Measurements from ENCODE around the gene NPAS3. TPM values are rescaled to one million over a fixed set of nuclear protein-coding genes. Genes with fewer than 3 reads are reported as not detected.

Gene NPAS3
- total RNA-seq, 1 donor from 2014 or later, result 22.0 TPM

GRCh38 chr14:33790996-33791395 is 852.3 kb downstream of the NPAS3 start:
- DNase-seq (ENCODE audit: low spot score in 2 of 2), result no peak
- no peak for FAIRE-seq

DNA sequence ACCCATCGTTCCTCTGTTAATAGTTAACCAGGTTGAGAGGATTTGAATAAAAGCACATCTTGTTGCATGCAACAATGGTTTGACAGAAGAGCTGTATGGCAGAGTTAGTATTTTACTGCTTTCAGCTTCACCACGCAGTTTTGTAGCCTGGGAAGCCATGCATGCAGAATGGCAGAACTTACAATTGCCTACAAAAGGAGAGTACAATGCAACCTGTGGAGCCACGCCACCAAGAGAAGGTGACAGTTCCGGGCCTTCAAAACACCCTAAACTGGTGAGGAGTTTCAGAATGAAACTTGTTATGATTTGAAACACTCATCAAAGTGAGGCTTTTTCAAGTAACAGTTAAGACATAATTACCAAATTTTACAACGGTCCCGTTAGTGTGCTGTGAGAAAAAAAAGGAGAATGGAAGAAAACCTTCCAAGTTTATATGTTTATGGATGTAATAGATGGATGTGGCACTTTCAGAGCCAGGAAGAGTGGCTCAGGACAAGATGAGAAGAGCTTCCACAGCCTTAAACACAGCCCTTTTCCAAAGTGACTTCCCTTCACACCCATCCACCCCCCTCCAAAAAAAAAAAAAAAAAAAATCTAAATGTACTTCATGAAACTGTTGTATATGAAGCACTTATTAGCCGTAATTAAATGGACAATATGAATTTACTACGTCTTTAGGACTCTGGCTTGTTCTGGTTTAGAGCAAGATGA is 853.5 kb downstream of the NPAS3 start:
- FAIRE-seq (no peak), DNase-seq (ENCODE audit: low spot score in 2 of 2) (no peak)

DNA sequence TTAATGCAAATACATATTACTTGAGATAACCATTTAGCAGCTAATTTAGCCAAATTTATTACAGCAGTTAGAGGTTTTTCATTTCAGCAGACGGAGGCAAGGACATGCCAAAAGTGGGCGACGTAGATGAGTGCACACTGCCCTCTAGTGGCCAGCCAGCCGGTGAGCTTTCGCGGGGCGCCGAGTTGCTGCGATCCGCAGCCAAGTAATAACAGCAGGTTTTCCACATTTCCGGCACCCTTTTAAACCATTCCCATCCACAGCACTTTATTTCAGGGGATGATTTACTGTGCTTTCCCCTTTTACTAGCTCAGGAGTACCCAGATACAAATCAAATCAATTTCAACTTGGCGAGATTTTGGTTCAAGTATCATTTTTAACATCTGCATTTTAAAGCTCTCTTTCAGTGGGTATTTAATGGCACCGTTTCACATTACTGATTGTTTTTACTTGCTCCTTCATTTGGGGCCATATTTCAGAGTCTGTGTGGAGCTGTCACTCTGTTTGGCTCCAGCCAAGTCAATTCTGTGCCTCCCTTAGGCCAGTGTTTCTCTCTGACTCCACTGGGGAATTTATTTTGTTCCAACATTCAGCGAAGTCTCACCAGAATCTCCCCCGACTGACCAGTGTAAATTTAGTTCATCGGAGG is 854.2 kb downstream of the NPAS3 start:
- DNase-seq (ENCODE audit: low spot score in 2 of 2) (peak; percentile 69 to 70), FAIRE-seq (no peak)

DNA sequence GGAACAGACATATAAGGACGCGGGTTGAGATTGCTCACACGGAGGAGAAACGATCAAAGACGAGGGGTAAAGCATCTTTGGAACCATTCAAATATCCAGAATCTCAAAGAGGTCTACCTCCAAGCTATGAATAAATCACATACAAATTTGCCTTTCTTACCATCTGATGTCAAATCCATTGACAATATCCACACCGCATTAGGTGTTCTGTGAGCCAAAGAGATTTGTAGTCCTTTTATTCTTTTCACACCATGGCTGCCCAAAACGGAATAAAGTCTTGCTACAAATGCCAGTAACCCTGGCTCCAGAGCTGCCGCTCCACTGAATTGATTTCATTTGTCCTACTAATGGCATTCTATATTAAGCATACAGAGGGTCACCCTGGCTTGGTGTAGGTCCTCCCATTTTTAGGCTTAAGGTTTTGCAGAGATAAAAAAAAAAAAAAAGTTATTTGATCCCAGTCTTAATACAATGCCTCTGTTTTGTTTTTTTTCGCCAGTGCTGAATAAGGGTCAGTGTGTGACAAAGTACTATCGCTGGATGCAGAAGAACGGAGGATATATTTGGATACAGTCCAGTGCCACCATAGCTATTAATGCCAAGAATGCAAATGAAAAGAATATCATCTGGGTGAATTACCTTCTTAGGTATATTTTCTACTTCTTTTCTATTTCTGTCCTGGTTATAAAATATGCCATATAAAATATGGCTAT is 854.9 kb downstream of the NPAS3 start:
- DNase-seq (ENCODE audit: low spot score in 2 of 2), result no peak

GRCh38 chr14:33794791-33795305 is 856.2 kb downstream of the NPAS3 start:
- FAIRE-seq (no peak), DNase-seq (ENCODE audit: low spot score in 2 of 2) (no peak)

More for the DNA sequence above, 854.9 kb downstream of the NPAS3 start:
- no peak for FAIRE-seq

DNA sequence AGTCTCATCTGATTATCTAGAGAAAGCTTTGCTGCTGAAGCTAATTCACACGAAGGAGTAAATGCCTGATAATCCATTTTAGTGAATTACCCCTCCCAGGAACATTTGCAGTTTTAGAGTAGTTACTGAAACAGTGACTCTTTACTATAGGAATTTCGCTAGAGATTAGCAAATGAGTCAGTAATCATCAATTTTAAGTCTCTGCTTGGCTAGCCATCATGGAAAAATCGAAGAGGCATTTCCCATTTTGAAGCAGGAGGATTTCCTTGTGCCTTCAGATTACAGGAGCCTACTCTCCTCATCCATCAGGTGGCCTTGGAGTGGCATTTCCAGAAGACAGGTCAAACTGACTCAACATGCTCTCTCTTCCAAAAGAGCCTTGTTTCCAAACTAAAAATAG is 857.7 kb downstream of the NPAS3 start:
- FAIRE-seq (no peak), DNase-seq (ENCODE audit: low spot score in 2 of 2) (no peak)

- DNase-seq (ENCODE audit: low spot score in 2 of 2) (no peak), FAIRE-seq (no peak)
Measured at GRCh38 chr14:33799705-33800570, 861.3 kb downstream of the NPAS3 start.

- no peak for DNase-seq (ENCODE audit: low spot score in 2 of 2)
- no peak for FAIRE-seq
Measured at GRCh38 chr14:33800735-33801163, 862.1 kb downstream of the NPAS3 start.

- no peak for FAIRE-seq
- no peak for DNase-seq (ENCODE audit: low spot score in 2 of 2)
Measured at GRCh38 chr14:33802737-33803136, 864.1 kb downstream of the NPAS3 start.

- no peak for FAIRE-seq
- DNase-seq (ENCODE audit: low spot score in 2 of 2), result no peak
Measured at GRCh38 chr14:33805593-33805992, 866.9 kb downstream of the NPAS3 start.

- DNase-seq (ENCODE audit: low spot score in 2 of 2) (no peak), FAIRE-seq (no peak)
Measured at GRCh38 chr14:33806905-33807304, 868.2 kb downstream of the NPAS3 start.

DNA sequence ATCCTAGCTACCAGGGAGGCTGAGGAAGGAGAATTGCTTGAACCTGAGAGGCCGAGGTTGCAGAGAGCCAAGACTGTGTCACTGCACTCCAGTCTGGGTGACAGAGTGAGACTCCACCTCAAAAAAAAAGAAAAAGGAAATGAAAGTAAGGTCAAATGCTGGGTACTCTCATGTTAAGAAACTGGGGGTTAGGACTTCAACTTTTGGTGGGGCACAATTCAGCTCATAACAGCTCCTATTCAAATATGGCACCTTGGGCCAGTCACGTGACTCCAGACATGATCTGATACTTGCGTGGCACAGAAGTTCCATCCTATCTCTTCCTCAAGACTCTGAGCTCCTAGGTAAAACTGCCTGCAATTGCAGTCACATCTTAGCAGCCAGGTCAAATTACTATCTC is 869.5 kb downstream of the NPAS3 start:
- DNase-seq (ENCODE audit: low spot score in 2 of 2) (no peak), FAIRE-seq (no peak)

GRCh38 chr14:33809396-33809981 is 870.8 kb downstream of the NPAS3 start:
- no peak for FAIRE-seq
- DNase-seq (ENCODE audit: low spot score in 2 of 2), result no peak

DNA sequence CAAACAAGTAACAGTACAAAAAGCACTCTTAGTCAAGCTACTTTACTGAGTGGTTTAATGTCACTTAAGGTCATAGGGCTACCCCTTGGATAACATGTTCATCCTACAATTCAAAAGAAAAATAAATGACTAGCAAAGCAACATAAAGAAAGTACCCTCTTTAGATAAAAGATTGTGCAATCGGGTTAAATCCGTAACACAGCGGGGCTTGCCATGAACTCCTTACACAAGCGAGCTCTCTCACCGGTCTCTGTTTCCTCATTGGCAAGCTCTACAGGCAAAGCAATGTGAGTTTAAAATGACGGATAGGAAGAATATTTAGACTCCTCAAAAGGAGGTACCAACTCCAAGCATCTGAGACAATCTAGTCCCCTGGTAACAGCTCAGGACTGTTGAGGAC is 871.6 kb downstream of the NPAS3 start:
- no peak for DNase-seq (ENCODE audit: low spot score in 2 of 2)
- FAIRE-seq, result no peak

GRCh38 chr14:33811721-33812120 is 873.0 kb downstream of the NPAS3 start:
- DNase-seq (ENCODE audit: low spot score in 2 of 2) (no peak), FAIRE-seq (no peak)

- no peak for DNase-seq (ENCODE audit: low spot score in 2 of 2)
- FAIRE-seq, result no peak
Measured at GRCh38 chr14:33812181-33812580, 873.5 kb downstream of the NPAS3 start.

- FAIRE-seq (no peak), DNase-seq (ENCODE audit: low spot score in 2 of 2) (no peak)
Measured at GRCh38 chr14:33812601-33813000, 873.9 kb downstream of the NPAS3 start.

DNA sequence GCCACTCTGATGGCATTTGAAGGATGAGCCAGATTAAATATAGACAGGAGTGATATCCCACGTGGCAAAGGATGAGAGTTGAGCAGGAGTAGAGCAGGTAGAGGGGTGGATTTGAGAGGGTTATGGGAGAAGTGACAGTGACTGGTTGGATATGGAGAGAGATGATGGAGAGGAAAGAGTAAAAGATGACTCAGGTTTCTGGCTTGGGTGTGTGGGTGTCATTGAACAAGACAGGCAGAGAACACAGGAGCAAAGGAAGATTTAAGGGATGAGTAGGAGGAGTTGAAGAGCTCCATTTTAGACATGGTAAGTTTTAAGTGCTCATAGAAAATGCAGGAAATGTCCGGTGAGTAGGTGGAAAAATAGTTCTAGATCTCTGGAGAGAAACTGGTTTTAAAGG is 875.3 kb downstream of the NPAS3 start:
- no peak for DNase-seq (ENCODE audit: low spot score in 2 of 2)
- no peak for FAIRE-seq

DNA sequence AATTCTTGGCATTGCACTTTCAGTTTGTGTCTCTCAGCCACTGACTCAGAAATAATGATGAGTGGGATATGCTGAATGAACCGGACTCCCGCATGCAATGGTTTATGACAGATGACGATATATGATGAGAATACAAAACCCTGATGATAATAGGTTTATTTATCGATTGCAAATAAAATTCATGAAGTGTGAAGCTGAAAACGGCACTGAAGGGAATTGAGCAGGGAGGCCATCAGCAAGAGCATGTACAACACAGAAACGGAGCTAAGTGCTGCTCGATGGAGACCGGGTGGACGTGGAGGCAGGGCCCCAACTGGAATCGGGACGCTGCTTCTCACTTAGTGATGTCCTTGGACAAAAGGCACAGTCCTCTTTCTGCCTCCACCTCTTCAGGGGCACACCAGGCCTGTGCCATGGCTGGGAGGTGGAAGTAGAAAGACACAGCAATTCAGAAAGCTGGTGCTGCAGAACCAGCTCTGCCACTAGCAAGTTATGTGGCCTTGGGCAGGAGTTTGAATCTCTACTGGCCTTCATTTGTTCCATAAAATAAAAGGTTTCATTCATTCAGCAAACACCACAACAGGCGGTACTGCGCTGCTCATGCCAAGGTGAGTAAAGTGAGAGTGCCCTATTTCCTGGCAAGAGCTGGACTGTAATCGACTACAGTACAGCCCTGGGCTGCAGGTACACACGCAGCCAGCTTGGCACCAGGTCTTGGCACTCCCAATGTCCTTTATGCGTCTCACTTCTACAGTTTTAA is 895.2 kb downstream of the NPAS3 start:
- no peak for DNase-seq (ENCODE audit: low spot score in 2 of 2)
- FAIRE-seq, result no peak

All from frontal cortex (tissue), 4 donors.